Measurements from ENCODE around the gene TNFRSF12A.
A peak's percentile ranks its signal among the peaks of the same experiment; 100 is the strongest.
"Not testable (repeated sequence)": the region's sequence is repeated elsewhere in the genome, so short reads cannot be mapped to it uniquely, and the experiment has no call there.

TNFRSF12A gene

DNA sequence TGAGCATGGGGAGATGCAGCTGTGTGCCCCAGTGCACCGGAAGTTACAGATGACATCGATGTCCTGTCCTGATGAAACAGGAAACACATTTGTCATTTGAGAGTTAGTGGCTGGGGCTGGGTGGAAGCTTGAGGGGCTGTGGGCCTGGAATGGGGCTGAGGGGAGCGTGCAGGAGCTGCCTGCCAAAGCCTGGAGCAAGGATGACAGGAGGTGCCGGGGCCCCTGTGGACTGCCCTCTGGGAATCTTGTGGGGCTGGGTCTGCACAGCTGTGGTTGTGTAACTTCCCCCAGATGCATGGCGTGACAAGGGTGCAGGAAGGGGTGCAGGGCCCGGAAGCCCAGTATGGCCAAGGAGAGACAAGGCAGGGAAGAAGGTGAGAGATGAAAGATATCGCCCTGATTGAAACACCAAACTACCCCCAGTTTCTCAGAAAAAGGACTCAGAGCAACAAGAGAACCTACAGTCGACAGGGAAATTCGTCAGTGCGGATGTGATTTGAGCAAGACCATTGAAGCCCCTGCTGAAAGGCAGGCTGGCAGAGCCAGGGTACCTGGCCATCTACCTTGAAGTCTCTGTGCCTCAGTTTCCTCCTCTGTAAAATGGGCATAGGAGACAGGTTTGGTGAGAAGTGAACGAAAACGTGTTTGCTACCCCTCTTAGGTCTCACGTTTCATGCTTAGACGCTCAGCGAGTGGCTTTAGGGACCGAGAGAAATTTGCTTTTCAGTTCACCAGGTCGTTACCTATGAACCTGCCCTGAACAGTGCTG is 35.0 kb downstream of the TNFRSF12A start:
- peaks cover 0 to 11% (median 3%) of the 10 kb centered on the region in 5 donors for H3K36me3 ChIP-seq (ENCODE audit: control insufficient read depth in 5 of 5, insufficient read depth in 5 of 5, low read length in 5 of 5)
- H3K27ac ChIP-seq (ENCODE audit: low read depth, low read length): no peak overlapping the region
- H3K9ac ChIP-seq (ENCODE audit: low read length in 5 of 5): no peak overlapping the region
- H3K27me3 ChIP-seq (ENCODE audit: control insufficient read depth in 5 of 5, insufficient read depth in 4 of 5, low read length in 5 of 5): peaks cover 0 to 10% (median 8%) of the 10 kb centered on the region in 5 donors
- peaks cover 0 to 29% (median 20%) of the 10 kb centered on the region in 5 donors for H3K4me1 ChIP-seq (ENCODE audit: control insufficient read depth in 5 of 5, insufficient read depth in 5 of 5, low read length in 5 of 5)
- H3K9me3 ChIP-seq (ENCODE audit: control insufficient read depth in 5 of 5, low read length in 5 of 5): no peaks in the 10 kb centered on the region
- no peak overlapping the region for H3K4me3 ChIP-seq (ENCODE audit: low read depth in 1 of 5, low read length in 5 of 5)

DNA sequence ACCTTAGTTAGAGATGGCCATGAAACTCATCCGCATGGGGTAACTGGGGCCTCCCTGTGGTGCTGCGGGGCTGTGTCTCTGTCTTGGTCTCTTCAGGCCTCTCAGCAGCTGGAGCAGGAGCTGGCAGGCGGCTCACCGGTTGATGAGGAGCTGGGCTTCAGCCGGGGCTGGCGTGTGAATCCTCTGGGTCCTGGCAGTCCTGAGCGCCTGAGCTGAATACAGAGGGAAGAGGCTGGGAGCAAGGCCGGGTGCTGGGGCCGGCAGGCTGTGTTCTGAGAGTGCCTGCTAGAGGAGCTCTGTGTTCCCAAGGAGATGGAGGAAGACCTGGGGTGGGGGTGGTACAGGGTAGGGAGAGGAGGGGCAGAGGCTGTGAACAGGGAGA is 35.6 kb downstream of the TNFRSF12A start:
- peaks cover 0 to 32% (median 21%) of the 10 kb centered on the region in 5 donors for H3K4me1 ChIP-seq (ENCODE audit: control insufficient read depth in 5 of 5, insufficient read depth in 5 of 5, low read length in 5 of 5)
- not testable (repeated sequence) for H3K27ac ChIP-seq (ENCODE audit: low read depth, low read length); H3K9ac ChIP-seq (ENCODE audit: low read length in 5 of 5)

GRCh38 chr16:3056336-3057180 is 36.4 kb downstream of the TNFRSF12A start:
- peaks cover 0 to 32% (median 21%) of the 10 kb centered on the region in 5 donors for H3K4me1 ChIP-seq (ENCODE audit: control insufficient read depth in 5 of 5, insufficient read depth in 5 of 5, low read length in 5 of 5)
- no peak overlapping the region for H3K27ac ChIP-seq (ENCODE audit: low read depth, low read length)

More for the DNA sequence above, 35.6 kb downstream of the TNFRSF12A start:
- not testable (repeated sequence) for H3K9me3 ChIP-seq (ENCODE audit: control insufficient read depth in 5 of 5, low read length in 5 of 5); H3K4me3 ChIP-seq (ENCODE audit: low read depth in 1 of 5, low read length in 5 of 5); H3K27me3 ChIP-seq (ENCODE audit: control insufficient read depth in 5 of 5, insufficient read depth in 4 of 5, low read length in 5 of 5)
- H3K36me3 ChIP-seq (ENCODE audit: control insufficient read depth in 5 of 5, insufficient read depth in 5 of 5, low read length in 5 of 5): peaks cover 0 to 11% (median 3%) of the 10 kb centered on the region in 5 donors

GRCh38 chr16:3057181-3058138 is 37.3 kb downstream of the TNFRSF12A start:
- Histone ChIP-seq H3K4me3 (ENCODE audit: low read depth in 1 of 5, low read length in 5 of 5) (peak overlapping the region in 2 of 5 donors; percentile 74 to 80), H3K27ac (ENCODE audit: low read depth, low read length) (no peak overlapping the region)

More at GRCh38 chr16:3056336-3057180, 36.4 kb downstream of the TNFRSF12A start:
- Histone ChIP-seq H3K27me3 (ENCODE audit: control insufficient read depth in 5 of 5, insufficient read depth in 4 of 5, low read length in 5 of 5) (peaks cover 0 to under 1% (median 0%) of the 10 kb centered on the region in 5 donors), H3K4me3 (ENCODE audit: low read depth in 1 of 5, low read length in 5 of 5) (no peak overlapping the region), H3K9ac (ENCODE audit: low read length in 5 of 5) (no peak overlapping the region), H3K36me3 (ENCODE audit: control insufficient read depth in 5 of 5, insufficient read depth in 5 of 5, low read length in 5 of 5) (peaks cover 0 to 11% (median 3%) of the 10 kb centered on the region in 5 donors), H3K9me3 (ENCODE audit: control insufficient read depth in 5 of 5, low read length in 5 of 5) (no peaks in the 10 kb centered on the region)

GRCh38 chr16:3058139-3059030 is 38.2 kb downstream of the TNFRSF12A start:
- peaks cover 0 to 32% (median 21%) of the 10 kb centered on the region in 5 donors for H3K4me1 ChIP-seq (ENCODE audit: control insufficient read depth in 5 of 5, insufficient read depth in 5 of 5, low read length in 5 of 5)
- H3K9ac ChIP-seq (ENCODE audit: low read length in 5 of 5): peak overlapping the region in 4 of 5 donors; percentile 66 to 89 (median 78)
- no peaks in the 10 kb centered on the region for H3K27me3 ChIP-seq (ENCODE audit: control insufficient read depth in 5 of 5, insufficient read depth in 4 of 5, low read length in 5 of 5)
- peak overlapping the region; percentile 86 for H3K27ac ChIP-seq (ENCODE audit: low read depth, low read length)
- no peaks in the 10 kb centered on the region for H3K9me3 ChIP-seq (ENCODE audit: control insufficient read depth in 5 of 5, low read length in 5 of 5)
- peak overlapping the region in 4 of 5 donors; percentile 61 to 80 (median 76) for H3K4me3 ChIP-seq (ENCODE audit: low read depth in 1 of 5, low read length in 5 of 5)
- H3K36me3 ChIP-seq (ENCODE audit: control insufficient read depth in 5 of 5, insufficient read depth in 5 of 5, low read length in 5 of 5): peaks cover 0 to 11% (median 3%) of the 10 kb centered on the region in 5 donors

More at GRCh38 chr16:3057181-3058138, 37.3 kb downstream of the TNFRSF12A start:
- Histone ChIP-seq H3K4me1 (ENCODE audit: control insufficient read depth in 5 of 5, insufficient read depth in 5 of 5, low read length in 5 of 5) (peaks cover 0 to 32% (median 21%) of the 10 kb centered on the region in 5 donors), H3K36me3 (ENCODE audit: control insufficient read depth in 5 of 5, insufficient read depth in 5 of 5, low read length in 5 of 5) (peaks cover 0 to 11% (median 3%) of the 10 kb centered on the region in 5 donors), H3K9ac (ENCODE audit: low read length in 5 of 5) (no peak overlapping the region), H3K9me3 (ENCODE audit: control insufficient read depth in 5 of 5, low read length in 5 of 5) (no peaks in the 10 kb centered on the region), H3K27me3 (ENCODE audit: control insufficient read depth in 5 of 5, insufficient read depth in 4 of 5, low read length in 5 of 5) (no peaks in the 10 kb centered on the region)

DNA sequence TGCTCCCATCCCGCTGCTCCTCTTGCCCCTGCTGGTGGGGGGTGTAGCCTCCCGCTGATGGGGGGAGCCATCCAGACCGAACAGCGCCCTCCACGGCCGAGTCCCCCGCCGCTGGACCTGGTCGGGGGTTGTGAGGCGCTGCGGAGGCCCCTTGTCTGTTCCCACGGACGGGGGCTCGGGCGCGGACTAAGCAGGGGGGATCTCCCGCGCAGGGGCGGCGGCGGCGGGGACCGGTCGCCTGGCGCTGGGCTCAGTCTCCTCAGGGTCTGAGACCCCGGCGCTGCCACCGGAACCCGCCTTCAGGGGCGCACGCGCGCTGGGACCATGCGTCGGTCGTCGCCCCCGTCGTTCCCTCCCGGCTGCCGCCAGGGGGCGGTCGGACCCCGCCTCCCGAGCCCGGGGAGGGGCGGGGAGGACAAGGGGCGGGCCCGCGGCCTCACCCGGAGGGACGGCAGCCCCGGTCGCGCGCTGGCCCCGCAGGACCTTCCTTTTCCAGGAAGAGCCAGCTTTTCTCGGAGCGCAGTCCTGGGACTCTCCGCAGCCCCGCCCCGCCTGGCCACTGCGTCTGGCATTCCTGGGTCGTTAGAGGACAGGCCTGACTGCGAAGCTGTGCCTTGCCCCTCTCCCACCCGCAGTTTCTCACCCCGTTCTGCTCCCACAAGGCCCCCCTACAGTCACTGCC is 39.0 kb downstream of the TNFRSF12A start:
- H3K36me3 ChIP-seq (ENCODE audit: control insufficient read depth in 5 of 5, insufficient read depth in 5 of 5, low read length in 5 of 5): peaks cover 0 to 6% (median under 1%) of the 10 kb centered on the region in 5 donors
- H3K27ac ChIP-seq (ENCODE audit: low read depth, low read length): peak overlapping the region; percentile 86
- peaks cover 0 to 32% (median 21%) of the 10 kb centered on the region in 5 donors for H3K4me1 ChIP-seq (ENCODE audit: control insufficient read depth in 5 of 5, insufficient read depth in 5 of 5, low read length in 5 of 5)
- peak overlapping the region; percentile 48 to 89 (median 74) for H3K9ac ChIP-seq (ENCODE audit: low read length in 5 of 5)
- H3K4me3 ChIP-seq (ENCODE audit: low read depth in 1 of 5, low read length in 5 of 5): peak overlapping the region in 4 of 5 donors; percentile 63 to 80 (median 76)
- no peaks in the 10 kb centered on the region for H3K27me3 ChIP-seq (ENCODE audit: control insufficient read depth in 5 of 5, insufficient read depth in 4 of 5, low read length in 5 of 5)
- no peaks in the 10 kb centered on the region for H3K9me3 ChIP-seq (ENCODE audit: control insufficient read depth in 5 of 5, low read length in 5 of 5)

DNA sequence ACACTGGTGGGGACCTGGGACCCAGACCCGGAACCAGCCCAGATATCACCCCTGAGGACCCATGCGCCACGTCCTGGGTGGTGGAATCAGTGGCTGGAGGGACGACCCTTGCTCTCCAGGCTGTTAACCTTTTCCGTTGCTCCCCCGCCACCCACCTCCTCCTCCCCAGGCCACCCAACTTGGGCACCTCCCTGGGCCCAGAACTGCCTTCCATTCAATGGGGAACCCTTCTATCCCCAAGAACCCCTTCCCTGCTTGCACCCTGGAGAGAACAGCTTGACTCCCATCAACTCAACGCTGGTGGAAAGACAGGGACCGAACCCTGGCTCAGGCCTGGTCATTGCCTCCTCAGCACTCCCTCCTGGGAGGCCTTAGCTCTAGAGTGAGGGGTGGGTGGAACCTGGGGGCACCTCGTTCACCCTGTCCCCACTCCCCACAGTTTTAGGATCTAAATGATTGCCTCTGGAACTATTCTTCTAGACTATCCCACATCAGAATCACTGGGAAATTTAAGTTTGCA is 39.6 kb downstream of the TNFRSF12A start:
- H3K9ac ChIP-seq (ENCODE audit: low read length in 5 of 5): peak overlapping the region; percentile 42 to 79 (median 48)
- H3K9me3 ChIP-seq (ENCODE audit: control insufficient read depth in 5 of 5, low read length in 5 of 5): no peaks in the 10 kb centered on the region
- peak overlapping the region; percentile 86 for H3K27ac ChIP-seq (ENCODE audit: low read depth, low read length)
- H3K4me3 ChIP-seq (ENCODE audit: low read depth in 1 of 5, low read length in 5 of 5): peak overlapping the region; percentile 22 to 80 (median 63)
- H3K4me1 ChIP-seq (ENCODE audit: control insufficient read depth in 5 of 5, insufficient read depth in 5 of 5, low read length in 5 of 5): peaks cover 0 to 34% (median 23%) of the 10 kb centered on the region in 5 donors
- peaks cover 0 to 1% (median 0%) of the 10 kb centered on the region in 5 donors for H3K36me3 ChIP-seq (ENCODE audit: control insufficient read depth in 5 of 5, insufficient read depth in 5 of 5, low read length in 5 of 5)
- no peaks in the 10 kb centered on the region for H3K27me3 ChIP-seq (ENCODE audit: control insufficient read depth in 5 of 5, insufficient read depth in 4 of 5, low read length in 5 of 5)

Data from subcutaneous abdominal adipose tissue (tissue), 5 donors.